Vagina (tissue), 2 donors: Measurements from ENCODE around the gene B3GNT7. TPM values are rescaled to one million over a fixed set of nuclear protein-coding genes. Genes with fewer than 3 reads are reported as not detected.
A peak's percentile ranks its signal among the peaks of the same experiment; 100 is the strongest.

Experiments
- DNase-seq, 2 donors: peaks; one replicate each; pipeline ENCODE4 v3.0.0-alpha.2; 2017; ENCODE audit errors: extremely low spot score in 2 of 2
- H3K27ac ChIP-seq: fragments of 200-600 bp; sonication (generic); one replicate; pipeline ENCODE4 v1.5.1; 2019
- H3K27me3 ChIP-seq: fragments of 200-600 bp; sonication (generic); one replicate; pipeline ENCODE4 v1.5.1; 2019
- H3K36me3 ChIP-seq, 2 donors: fragments of 200-600 bp; sonication (generic); one replicate each; pipeline ENCODE4 v1.5.1; 2017 to 2019
- H3K4me1 ChIP-seq: fragments of 200-600 bp; sonication (generic); one replicate; pipeline ENCODE4 v1.5.1; 2019
- H3K4me3 ChIP-seq, 2 donors: fragments of 200-600 bp; sonication (generic); 1 replicate in 1 of 2; 2 replicates in 1 of 2; pipeline ENCODE4 v1.5.1; 2016 to 2019
- H3K9me3 ChIP-seq: fragments of 200-600 bp; sonication (generic); one replicate; pipeline ENCODE4 v1.5.1; 2019
- POLR2A ChIP-seq, 2 donors: fragments of 450-650 bp; IDR thresholded peaks; one replicate each; pipeline ENCODE4 v1.6.1; 2017; ENCODE audit warnings: antibody characterized with exemption in 2 of 2, mild to moderate bottlenecking in 2 of 2, moderate library complexity in 2 of 2
- POLR2AphosphoS5 ChIP-seq, 2 donors: sonication (generic); formaldehyde crosslinking; IDR thresholded peaks; one replicate each; pipeline ENCODE4 v1.9.0; 2017; ENCODE audit warnings: antibody characterized with exemption in 2 of 2, mild to moderate bottlenecking in 2 of 2, low read depth in 1 of 2; ENCODE audit not compliant: insufficient read depth in 1 of 2
- intact Hi-C: fragments of 100-400 bp; cut with DNase I; formaldehyde crosslinking; loops from one replicate; pipeline ENCODE4 v1.15.1; 2023
- total RNA-seq: library from RNA; depleted of rRNA; stranded (reverse); fragments of >200 nt; gene quantifications from one replicate; pipeline ENCODE4 v1.2.3, GENCODE V29; 2016
- TF ChIP-seq, protein P1 (sequence below), 3 experiments: fragments of 450-650 bp in 2 of 3; fragments of 200-600 bp in 1 of 3; sonication (generic) in 1 of 3; IDR thresholded peaks; one replicate each; pipeline ENCODE4 v1.5.1; 2017 to 2019; ENCODE audit warnings: antibody characterized with exemption in 3 of 3, mild to moderate bottlenecking in 2 of 3, moderate library complexity in 2 of 3

Gene B3GNT7
- total RNA-seq, 1 donor from 2014 or later = 7.1 TPM

DNA sequence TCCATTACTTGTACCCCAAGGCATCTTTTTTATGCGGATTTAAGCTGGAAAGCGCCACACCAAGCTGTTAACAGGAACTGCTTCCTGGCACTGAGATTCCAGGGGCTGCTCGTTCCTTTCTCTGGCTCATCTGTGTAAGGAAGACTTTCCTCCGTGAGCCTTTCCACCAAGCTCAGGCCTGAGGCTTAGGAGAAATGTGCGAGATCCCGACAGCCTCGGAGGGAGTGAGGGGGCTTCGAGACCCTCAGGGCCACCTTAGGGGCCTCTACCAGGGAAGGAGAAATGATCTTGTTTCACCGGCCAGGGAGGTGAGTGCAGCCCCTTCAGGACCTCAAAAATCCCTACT, 17.1 kb downstream of the B3GNT7 start:
- H3K4me1 ChIP-seq = peaks cover 17% of the 10 kb centered on the region
- peak overlapping the region; percentile 56 to 67 for H3K4me3 ChIP-seq
- no peaks in the 10 kb centered on the region for H3K36me3 ChIP-seq
- no peaks in the 10 kb centered on the region for H3K27me3 ChIP-seq
- H3K9me3 ChIP-seq = no peaks in the 10 kb centered on the region
- intact Hi-C loops = loop anchor here (10.0 kb wide), 1 partner anchor 308 kb away; no protein-coding TSS in a partner anchor
- TF ChIP-seq, protein P1, sequence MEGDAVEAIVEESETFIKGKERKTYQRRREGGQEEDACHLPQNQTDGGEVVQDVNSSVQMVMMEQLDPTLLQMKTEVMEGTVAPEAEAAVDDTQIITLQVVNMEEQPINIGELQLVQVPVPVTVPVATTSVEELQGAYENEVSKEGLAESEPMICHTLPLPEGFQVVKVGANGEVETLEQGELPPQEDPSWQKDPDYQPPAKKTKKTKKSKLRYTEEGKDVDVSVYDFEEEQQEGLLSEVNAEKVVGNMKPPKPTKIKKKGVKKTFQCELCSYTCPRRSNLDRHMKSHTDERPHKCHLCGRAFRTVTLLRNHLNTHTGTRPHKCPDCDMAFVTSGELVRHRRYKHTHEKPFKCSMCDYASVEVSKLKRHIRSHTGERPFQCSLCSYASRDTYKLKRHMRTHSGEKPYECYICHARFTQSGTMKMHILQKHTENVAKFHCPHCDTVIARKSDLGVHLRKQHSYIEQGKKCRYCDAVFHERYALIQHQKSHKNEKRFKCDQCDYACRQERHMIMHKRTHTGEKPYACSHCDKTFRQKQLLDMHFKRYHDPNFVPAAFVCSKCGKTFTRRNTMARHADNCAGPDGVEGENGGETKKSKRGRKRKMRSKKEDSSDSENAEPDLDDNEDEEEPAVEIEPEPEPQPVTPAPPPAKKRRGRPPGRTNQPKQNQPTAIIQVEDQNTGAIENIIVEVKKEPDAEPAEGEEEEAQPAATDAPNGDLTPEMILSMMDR (IDR thresholded peaks at IDR 0.05) = peak in 1 of 3 experiments; percentile 5
- no peak for TF ChIP-seq POLR2A (IDR thresholded peaks at IDR 0.05)
- no peak overlapping the region for H3K27ac ChIP-seq
- DNase-seq = no peak

DNA sequence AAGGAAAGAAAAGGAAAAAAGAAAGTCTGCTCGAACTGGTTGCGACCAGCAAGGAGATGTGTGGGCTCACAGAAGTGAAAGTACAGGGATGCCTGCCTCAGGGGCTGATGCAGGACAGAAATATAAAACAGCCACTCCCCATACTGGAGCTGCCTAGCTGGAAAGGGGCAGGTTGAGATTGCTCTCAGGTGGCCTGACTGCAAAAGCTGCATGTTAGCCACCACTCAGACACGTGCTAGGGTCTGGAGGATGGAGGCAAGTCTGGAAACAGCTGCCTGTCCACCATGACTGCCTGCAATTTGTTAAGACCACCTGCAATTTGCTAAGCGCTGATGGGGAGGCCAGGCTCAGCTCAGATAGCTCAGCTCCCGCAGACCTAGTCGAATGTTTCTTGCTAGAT, 17.9 kb downstream of the B3GNT7 start:
- H3K36me3 ChIP-seq = no peaks in the 10 kb centered on the region
- DNase-seq = no peak
- peaks cover 17% of the 10 kb centered on the region for H3K4me1 ChIP-seq
- H3K4me3 ChIP-seq = no peak overlapping the region
- no peaks in the 10 kb centered on the region for H3K9me3 ChIP-seq
- no peak overlapping the region for H3K27ac ChIP-seq
- H3K27me3 ChIP-seq = no peaks in the 10 kb centered on the region
- TF ChIP-seq, protein P1 (IDR thresholded peaks at IDR 0.05) = no peak
- TF ChIP-seq POLR2A (IDR thresholded peaks at IDR 0.05) = no peak
- TF ChIP-seq POLR2AphosphoS5 (IDR thresholded peaks at IDR 0.05; ENCODE audit: insufficient read depth in 1 of 2, low read depth in 1 of 2) = no peak
- intact Hi-C loops = loop anchor here (10.0 kb wide), 1 partner anchor 309 kb away; no protein-coding TSS in a partner anchor

DNA sequence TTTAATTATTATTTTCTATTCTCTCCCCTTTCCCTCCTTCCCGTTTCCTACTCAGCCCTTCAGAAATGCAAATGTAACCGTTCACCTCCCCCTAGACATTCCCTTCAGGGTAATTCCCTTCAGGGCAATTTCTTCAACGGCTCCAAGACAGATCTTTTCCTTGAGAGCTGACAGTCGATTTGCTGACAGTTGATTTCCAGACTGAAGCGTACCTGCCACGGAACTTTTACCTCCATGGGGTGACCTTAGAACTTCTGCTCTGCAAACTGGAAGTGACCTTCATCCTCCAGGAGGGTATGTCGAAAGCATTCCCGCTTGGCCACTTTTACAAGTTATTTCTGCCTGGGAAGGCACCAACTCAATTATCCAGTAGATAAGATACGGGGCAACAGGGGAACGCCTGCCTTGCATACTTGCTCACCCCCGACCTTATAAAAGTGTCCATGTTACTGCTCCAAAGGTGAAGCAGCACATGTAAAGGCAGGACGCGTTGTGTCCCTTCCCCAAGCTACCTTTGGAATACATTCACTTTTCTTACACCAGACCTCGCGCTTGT, 18.5 kb downstream of the B3GNT7 start:
- Histone ChIP-seq H3K36me3 (no peaks in the 10 kb centered on the region), H3K4me1 (peaks cover 17% of the 10 kb centered on the region), H3K27ac (no peak overlapping the region), H3K9me3 (no peaks in the 10 kb centered on the region), H3K4me3 (no peak overlapping the region), H3K27me3 (no peaks in the 10 kb centered on the region)
- DNase-seq = no peak
- intact Hi-C loops = loop anchor here (10.0 kb wide), 1 partner anchor 309 kb away; no protein-coding TSS in a partner anchor
- TF ChIP-seq POLR2A (IDR thresholded peaks at IDR 0.05) = no peak
- no peak for TF ChIP-seq POLR2AphosphoS5 (IDR thresholded peaks at IDR 0.05; ENCODE audit: insufficient read depth in 1 of 2, low read depth in 1 of 2)
- TF ChIP-seq, protein P1 (IDR thresholded peaks at IDR 0.05) = no peak

DNA sequence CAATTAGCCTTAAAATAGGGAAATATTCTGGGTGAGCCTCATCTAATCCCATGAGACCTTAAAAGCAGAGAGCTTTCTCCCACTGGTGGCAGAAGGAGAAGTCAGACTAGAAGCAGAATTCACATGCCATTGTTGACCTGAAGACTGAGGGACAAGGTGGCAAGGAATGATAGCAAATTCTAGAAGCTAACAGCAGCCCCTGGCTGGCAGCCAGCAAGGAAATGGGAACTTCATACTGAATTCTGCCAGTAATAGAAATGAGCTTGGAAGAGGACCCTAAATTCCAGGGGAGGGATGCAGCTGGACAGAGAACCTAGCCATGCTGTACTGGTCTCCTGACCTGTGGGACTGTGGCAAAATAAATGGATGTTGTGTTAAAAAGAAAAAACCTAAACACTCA, 19.5 kb downstream of the B3GNT7 start:
- no peak overlapping the region for H3K27ac ChIP-seq

More for the DNA sequence above, 19.5 kb downstream of the B3GNT7 start:
- Histone ChIP-seq H3K36me3 (no peaks in the 10 kb centered on the region), H3K4me1 (peaks cover 17% of the 10 kb centered on the region), H3K9me3 (no peaks in the 10 kb centered on the region), H3K4me3 (no peak overlapping the region), H3K27me3 (no peaks in the 10 kb centered on the region)
- intact Hi-C loops = loop anchor here (10.0 kb wide), 1 partner anchor 310 kb away; no protein-coding TSS in a partner anchor
- TF ChIP-seq, protein P1 (IDR thresholded peaks at IDR 0.05) = no peak
- no peak for TF ChIP-seq POLR2A (IDR thresholded peaks at IDR 0.05)
- TF ChIP-seq POLR2AphosphoS5 (IDR thresholded peaks at IDR 0.05; ENCODE audit: insufficient read depth in 1 of 2, low read depth in 1 of 2) = no peak
- no peak for DNase-seq
